Measurements from ENCODE around the gene FSCN2. TPM values are rescaled to one million over a fixed set of nuclear protein-coding genes. Genes with fewer than 3 reads are reported as not detected.

The FSCN2 gene
- total RNA-seq, 1 experiment from 2014 or later, result 2.9 TPM

DNA sequence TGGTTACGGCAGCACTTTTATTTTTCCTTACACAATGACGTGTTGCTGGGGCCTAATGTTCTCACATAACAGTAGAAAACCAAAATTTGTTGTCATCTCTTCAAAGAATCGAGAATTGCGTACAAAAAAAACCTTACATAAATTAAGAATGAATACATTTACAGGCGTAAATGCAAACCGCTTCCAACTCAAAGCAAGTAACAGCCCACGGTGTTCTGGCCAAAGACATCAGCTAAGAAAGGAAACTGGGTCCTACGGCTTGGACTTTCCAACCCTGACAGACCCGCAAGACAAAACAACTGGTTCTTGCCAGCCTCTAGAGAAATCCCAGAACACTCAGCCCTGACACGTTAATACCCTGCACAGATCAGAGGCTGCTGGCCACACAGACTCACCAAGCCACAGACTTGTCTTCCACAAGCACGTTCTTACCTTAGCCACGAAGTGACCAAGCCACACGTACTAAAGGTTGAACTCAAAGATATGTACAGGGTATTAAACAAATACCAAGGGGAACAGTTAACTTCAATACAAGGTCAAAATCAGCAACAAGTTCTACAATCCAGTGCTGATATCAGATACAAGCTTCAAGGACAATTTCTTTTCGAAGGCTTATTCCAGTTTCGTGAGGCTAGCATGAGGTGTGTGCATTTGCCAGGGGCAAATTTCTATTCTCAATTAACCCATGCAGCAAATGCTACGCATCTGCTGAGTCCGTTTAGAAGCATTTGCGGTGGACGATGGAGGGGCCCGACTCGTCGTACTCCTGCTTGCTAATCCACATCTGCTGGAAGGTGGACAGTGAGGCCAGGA is 18.0 kb upstream of the FSCN2 start:
- Mint-ChIP-seq H3K4me3 (ENCODE audit: unreplicated experiment) (peak overlapping the region; percentile 92), H3K4me1 (ENCODE audit: low read depth, unreplicated experiment) (peaks cover 26% of the 10 kb centered on the region), H3K27me3 (ENCODE audit: insufficient read depth, unreplicated experiment) (no peaks in the 10 kb centered on the region), H3K27ac (ENCODE audit: unreplicated experiment) (peak overlapping the region; percentile 77), H3K36me3 (ENCODE audit: insufficient read depth, unreplicated experiment) (peaks cover 86% of the 10 kb centered on the region), H3K9me3 (ENCODE audit: unreplicated experiment) (no peaks in the 10 kb centered on the region)
- Histone ChIP-seq H3K4me1 (peaks cover 22% of the 10 kb centered on the region), H3K4me3 (ENCODE audit: low read depth, low read length) (peak overlapping the region; percentile 72), H3K9me3 (no peaks in the 10 kb centered on the region), H3K27me3 (replicated peaks; ENCODE audit: control insufficient read depth, insufficient read depth, low read length) (no peaks in the 10 kb centered on the region), H3K36me3 (ENCODE audit: control insufficient read depth, insufficient read depth, low read length) (peaks cover 14% of the 10 kb centered on the region)
- intact Hi-C loops (cut with micrococcal nuclease; ENCODE audit: unreplicated experiment), result loop anchor here (10.0 kb wide), 1 partner anchor 115 kb away; the partner anchor contains the start of gene BAHCC1
- TF ChIP-seq, protein P1, sequence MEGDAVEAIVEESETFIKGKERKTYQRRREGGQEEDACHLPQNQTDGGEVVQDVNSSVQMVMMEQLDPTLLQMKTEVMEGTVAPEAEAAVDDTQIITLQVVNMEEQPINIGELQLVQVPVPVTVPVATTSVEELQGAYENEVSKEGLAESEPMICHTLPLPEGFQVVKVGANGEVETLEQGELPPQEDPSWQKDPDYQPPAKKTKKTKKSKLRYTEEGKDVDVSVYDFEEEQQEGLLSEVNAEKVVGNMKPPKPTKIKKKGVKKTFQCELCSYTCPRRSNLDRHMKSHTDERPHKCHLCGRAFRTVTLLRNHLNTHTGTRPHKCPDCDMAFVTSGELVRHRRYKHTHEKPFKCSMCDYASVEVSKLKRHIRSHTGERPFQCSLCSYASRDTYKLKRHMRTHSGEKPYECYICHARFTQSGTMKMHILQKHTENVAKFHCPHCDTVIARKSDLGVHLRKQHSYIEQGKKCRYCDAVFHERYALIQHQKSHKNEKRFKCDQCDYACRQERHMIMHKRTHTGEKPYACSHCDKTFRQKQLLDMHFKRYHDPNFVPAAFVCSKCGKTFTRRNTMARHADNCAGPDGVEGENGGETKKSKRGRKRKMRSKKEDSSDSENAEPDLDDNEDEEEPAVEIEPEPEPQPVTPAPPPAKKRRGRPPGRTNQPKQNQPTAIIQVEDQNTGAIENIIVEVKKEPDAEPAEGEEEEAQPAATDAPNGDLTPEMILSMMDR (IDR thresholded peaks at IDR 0.05; ENCODE audit: insufficient read depth in 1 of 2, low read depth in 1 of 2, low read length in 1 of 2, severe bottlenecking in 1 of 2, unreplicated experiment in 1 of 2), result no peak
- DNase-seq, result peak in 1 of 2 experiments; percentile 38
- CTCF ChIA-PET, result interaction anchor here (0.6 kb wide), 1 partner anchor 200 kb away, joined by 3 read pairs; no protein-coding TSS in a partner anchor
- POLR2A ChIA-PET, result interaction anchor here (1.0 kb wide), 1 partner anchor 9 kb away, joined by 4 read pairs; no protein-coding TSS in a partner anchor
- no TSS peak for BruUV-seq (replicated peaks)

DNA sequence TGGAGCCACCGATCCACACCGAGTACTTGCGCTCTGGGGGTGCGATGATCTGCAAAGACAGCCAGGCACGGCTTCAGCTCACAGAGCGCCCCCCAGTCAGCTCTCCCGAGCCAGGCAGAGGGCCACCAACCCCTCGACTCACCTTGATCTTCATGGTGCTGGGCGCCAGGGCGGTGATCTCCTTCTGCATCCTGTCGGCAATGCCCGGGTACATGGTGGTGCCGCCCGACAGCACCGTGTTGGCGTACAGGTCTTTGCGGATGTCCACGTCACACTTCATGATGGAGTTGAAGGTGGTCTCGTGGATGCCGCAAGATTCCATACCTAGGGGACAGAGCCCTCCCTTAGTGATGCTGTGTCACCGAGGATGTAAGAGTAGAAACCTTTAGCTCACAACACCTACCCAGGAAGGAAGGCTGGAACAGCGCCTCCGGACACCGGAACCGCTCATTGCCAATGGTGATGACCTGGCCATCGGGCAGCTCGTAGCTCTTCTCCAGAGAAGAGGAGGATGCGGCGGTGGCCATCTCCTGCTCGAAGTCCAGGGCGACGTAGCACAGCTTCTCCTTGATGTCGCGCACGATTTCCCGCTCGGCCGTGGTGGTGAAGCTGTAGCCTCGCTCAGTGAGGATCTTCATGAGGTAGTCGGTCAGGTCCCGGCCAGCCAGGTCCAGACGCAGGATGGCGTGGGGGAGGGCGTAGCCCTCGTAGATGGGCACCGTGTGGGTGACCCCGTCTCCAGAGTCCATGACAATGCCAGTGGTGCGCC is 17.2 kb upstream of the FSCN2 start:
- Mint-ChIP-seq H3K27ac (ENCODE audit: unreplicated experiment) (peak overlapping the region; percentile 77), H3K36me3 (ENCODE audit: insufficient read depth, unreplicated experiment) (peaks cover 92% of the 10 kb centered on the region), H3K4me1 (ENCODE audit: low read depth, unreplicated experiment) (peaks cover 26% of the 10 kb centered on the region), H3K4me3 (ENCODE audit: unreplicated experiment) (peak overlapping the region; percentile 92), H3K27me3 (ENCODE audit: insufficient read depth, unreplicated experiment) (no peaks in the 10 kb centered on the region), H3K9me3 (ENCODE audit: unreplicated experiment) (no peaks in the 10 kb centered on the region)
- no TSS peak for BruUV-seq (replicated peaks)
- peaks cover 28% of the 10 kb centered on the region for H3K4me1 ChIP-seq
- intact Hi-C loops (cut with micrococcal nuclease; ENCODE audit: unreplicated experiment), result loop anchor here (10.0 kb wide), 1 partner anchor 116 kb away; the partner anchor contains the start of gene BAHCC1
- H3K9me3 ChIP-seq, result no peaks in the 10 kb centered on the region
- ChIA-PET CTCF (no interaction called here), POLR2A (interaction anchor here (1.0 kb wide), 1 partner anchor 8 kb away, joined by 4 read pairs; no protein-coding TSS in a partner anchor)
- H3K36me3 ChIP-seq (ENCODE audit: control insufficient read depth, insufficient read depth, low read length), result peaks cover 14% of the 10 kb centered on the region
- H3K4me3 ChIP-seq (ENCODE audit: low read depth, low read length), result peak overlapping the region; percentile 72
- DNase-seq, result peak in 1 of 2 experiments; percentile 46
- no peaks in the 10 kb centered on the region for H3K27me3 ChIP-seq (replicated peaks; ENCODE audit: control insufficient read depth, insufficient read depth, low read length)
- TF ChIP-seq, protein P1 (IDR thresholded peaks at IDR 0.05; ENCODE audit: insufficient read depth in 1 of 2, low read depth in 1 of 2, low read length in 1 of 2, severe bottlenecking in 1 of 2, unreplicated experiment in 1 of 2), result no peak

DNA sequence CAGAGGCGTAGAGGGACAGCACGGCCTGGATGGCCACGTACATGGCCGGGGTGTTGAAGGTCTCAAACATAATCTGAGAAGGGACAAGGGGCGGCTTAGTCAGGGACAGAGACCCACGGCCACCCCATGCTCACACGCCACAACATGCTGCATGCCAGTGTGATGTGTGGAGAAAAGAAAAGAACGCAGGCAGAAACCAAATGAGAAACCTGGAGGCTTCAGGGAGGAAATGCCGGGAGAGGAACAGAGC is 16.7 kb upstream of the FSCN2 start:
- DNase-seq, result no peak
- Mint-ChIP-seq H3K36me3 (ENCODE audit: insufficient read depth, unreplicated experiment) (peaks cover 87% of the 10 kb centered on the region), H3K27me3 (ENCODE audit: insufficient read depth, unreplicated experiment) (no peaks in the 10 kb centered on the region), H3K27ac (ENCODE audit: unreplicated experiment) (peak overlapping the region; percentile 77), H3K9me3 (ENCODE audit: unreplicated experiment) (no peaks in the 10 kb centered on the region), H3K4me3 (ENCODE audit: unreplicated experiment) (peak overlapping the region; percentile 92), H3K4me1 (ENCODE audit: low read depth, unreplicated experiment) (peaks cover 27% of the 10 kb centered on the region)
- TF ChIP-seq, protein P1 (IDR thresholded peaks at IDR 0.05; ENCODE audit: insufficient read depth in 1 of 2, low read depth in 1 of 2, low read length in 1 of 2, severe bottlenecking in 1 of 2, unreplicated experiment in 1 of 2), result no peak
- intact Hi-C loops (cut with micrococcal nuclease; ENCODE audit: unreplicated experiment), result loop anchor here (10.0 kb wide), 1 partner anchor 117 kb away; the partner anchor contains the start of gene BAHCC1
- no peaks in the 10 kb centered on the region for H3K9me3 ChIP-seq
- H3K36me3 ChIP-seq (ENCODE audit: control insufficient read depth, insufficient read depth, low read length), result peaks cover 17% of the 10 kb centered on the region
- peak overlapping the region; percentile 72 for H3K4me3 ChIP-seq (ENCODE audit: low read depth, low read length)
- no TSS peak for BruUV-seq (replicated peaks)
- CTCF ChIA-PET, result no interaction called here
- peaks cover 33% of the 10 kb centered on the region for H3K4me1 ChIP-seq
- no peaks in the 10 kb centered on the region for H3K27me3 ChIP-seq (replicated peaks; ENCODE audit: control insufficient read depth, insufficient read depth, low read length)
- POLR2A ChIA-PET, result interaction anchor here (1.0 kb wide), 2 partner anchors 8 to 273 kb away, joined by 3 to 4 read pairs; partner anchors contain the start of gene TEPSIN
